H1 (cell line): Measurements from ENCODE around the gene SH3RF3. TPM values are rescaled to one million over a fixed set of nuclear protein-coding genes. Genes with fewer than 3 reads are reported as not detected.

ENCODE experiments used
- BCL11A ChIP-seq, 2 experiments: IDR thresholded peaks; one replicate each; pipeline ENCODE4 v1.6.1; 2011; ENCODE audit warnings: low read depth in 2 of 2, low read length in 2 of 2, mild to moderate bottlenecking in 2 of 2
- CHD1 ChIP-seq: IDR thresholded peaks from 2 replicates; pipeline ENCODE4 v1.6.1; 2012; ENCODE audit warnings: low read depth, low read length, improper control_type of control experiment
- POLR2AphosphoS5 ChIP-seq: IDR thresholded peaks from 2 replicates; pipeline ENCODE4 v1.6.1; 2011; ENCODE audit warnings: low read depth, low read length
- ZNF274 ChIP-seq: IDR thresholded peaks from 2 replicates; pipeline ENCODE4 v1.7.0; 2012; ENCODE audit warnings: low read length, borderline replicate concordance; ENCODE audit errors: extremely low read depth
- polyA plus RNA-seq, 7 experiments: library from polyadenylated mRNA; depleted of rRNA in 3 of 7; stranded (reverse) in 5 of 7; unstranded in 2 of 7; fragments of >200 nt in 5 of 7; fragments of 200-250 nt in 2 of 7; gene quantifications; 1 replicate in 5 of 7; 2 replicates in 1 of 7; 4 replicates in 1 of 7; pipeline versions ENCODE4 v1.2.1 to v1.2.3, GENCODE V29; 2011 to 2013; ENCODE audit warnings: missing spikeins in 2 of 7, mixed read lengths in 2 of 7
- total RNA-seq: library from RNA; stranded (reverse); fragmentation: NEBNext Ultra II Directional; extraction: Animal tissue kit (Norgen Biotek cat#: 25700); gene quantifications from 2 replicates; pipeline ENCODE4 v1.2.1, GENCODE V29; 2021
- TF ChIP-seq, protein P1 (sequence below): IDR thresholded peaks from 2 replicates; pipeline ENCODE4 v1.6.1; 2011; ENCODE audit warnings: low read length, improper control_type of control experiment

The SH3RF3 gene
- total and polyA plus RNA-seq, 2 of the 8 experiments (the other 6 are each of a cell fraction or from before 2014, with no cell fraction given): 0.11 to 0.65 TPM

GRCh38 chr2:109134741-109135358 is 5.8 kb downstream of the SH3RF3 start (continued):
- TF ChIP-seq BCL11A (IDR thresholded peaks at IDR 0.05; ENCODE audit: low read depth in 2 of 2, low read length in 2 of 2) (no peak), ZNF274 (no peak), CHD1 (no peak), POLR2AphosphoS5 (no peak)
- TF ChIP-seq, protein P1, sequence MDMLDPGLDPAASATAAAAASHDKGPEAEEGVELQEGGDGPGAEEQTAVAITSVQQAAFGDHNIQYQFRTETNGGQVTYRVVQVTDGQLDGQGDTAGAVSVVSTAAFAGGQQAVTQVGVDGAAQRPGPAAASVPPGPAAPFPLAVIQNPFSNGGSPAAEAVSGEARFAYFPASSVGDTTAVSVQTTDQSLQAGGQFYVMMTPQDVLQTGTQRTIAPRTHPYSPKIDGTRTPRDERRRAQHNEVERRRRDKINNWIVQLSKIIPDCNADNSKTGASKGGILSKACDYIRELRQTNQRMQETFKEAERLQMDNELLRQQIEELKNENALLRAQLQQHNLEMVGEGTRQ: no peak
